ENCODE data around the gene ZNF326. TPM values are rescaled to one million over a fixed set of nuclear protein-coding genes. Genes with fewer than 3 reads are reported as not detected.

ZNF326 gene
- total and polyA plus RNA-seq, 2 of the 8 experiments (the other 6 are each of a cell fraction or from before 2014, with no cell fraction given), result 12.2 to 30.6 TPM

DNA sequence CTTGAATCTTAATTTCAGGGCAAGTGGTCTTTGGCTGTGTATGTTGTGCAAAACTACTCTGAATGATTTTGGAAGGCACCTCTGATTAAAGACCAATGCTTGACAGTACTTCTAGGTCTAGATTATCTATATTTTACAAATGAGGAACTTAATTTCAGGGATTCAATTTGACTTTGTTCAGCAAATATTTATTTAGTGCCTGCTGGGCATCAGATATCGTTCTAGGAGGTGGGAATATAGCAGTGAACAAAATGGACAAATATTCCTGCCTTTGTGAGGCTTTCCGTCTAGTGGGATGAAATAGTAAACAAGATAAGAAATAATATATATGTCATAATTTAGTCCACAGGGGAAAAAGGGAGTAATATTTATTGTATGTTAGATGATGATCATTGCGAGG lies 4.7 kb downstream of the ZNF326 start:
- H3K4me3 ChIP-seq (ENCODE audit: extremely low read depth in 1 of 4, insufficient read depth in 2 of 4, low read depth in 3 of 4, low read length in 4 of 4), result no peak overlapping the region
- H3K23me2 ChIP-seq (ENCODE audit: low read depth, low read length), result no peaks in the 10 kb centered on the region; the same call in 1 of the 2 replicates
- WGBS, 2 experiments (ENCODE audit: extremely low coverage in 1 of 2, insufficient coverage in 1 of 2, insufficient read length in 1 of 2, insufficient replicate concordance in 2 of 2, low coverage in 1 of 2, low lambda C conversion rate in 2 of 2, missing lambda C conversion rate in 1 of 2), result 90 to 100% methylated on average over 1 to 3 of the region's 3 CpGs
- H3K79me1 ChIP-seq (ENCODE audit: low read depth, low read length), result no peaks in the 10 kb centered on the region
- no peak overlapping the region for H3K4ac ChIP-seq (replicated peaks; ENCODE audit: insufficient read length, low read depth, low read length)
- H2BK120ac ChIP-seq (replicated peaks; ENCODE audit: low read depth, low read length), result no peak overlapping the region
- CTCF ChIA-PET (ENCODE audit: partially characterized antibody), result no interaction called here
- H4K20me1 ChIP-seq (replicated peaks in 1 of 2; ENCODE audit: control insufficient read depth in 1 of 2, insufficient read depth in 2 of 2, low read length in 2 of 2), result peaks cover 9 to 16% of the 10 kb centered on the region in 2 experiments
- no peak overlapping the region for H2AK5ac ChIP-seq (ENCODE audit: low read depth, low read length)
- POLR2A ChIA-PET (ENCODE audit: partially characterized antibody), result no interaction called here
- no peak overlapping the region for H3K18ac ChIP-seq (ENCODE audit: extremely low read depth, low read length)
- no peak overlapping the region for H2AFZ ChIP-seq (ENCODE audit: low read length)
- no peak overlapping the region for H2BK15ac ChIP-seq (ENCODE audit: low read length)
- no peak for FAIRE-seq
- H2BK5ac ChIP-seq (ENCODE audit: low read depth, low read length), result no peak overlapping the region
- H2BK20ac ChIP-seq (ENCODE audit: low read length), result no peak overlapping the region
- H4K5ac ChIP-seq (ENCODE audit: insufficient read length, low read depth, low read length), result no peak overlapping the region
- no peak overlapping the region for H3K9ac ChIP-seq (replicated peaks in 1 of 4; ENCODE audit: extremely low read depth in 1 of 4, low read depth in 3 of 4, low read length in 3 of 4)
- H3K9me3 ChIP-seq (ENCODE audit: insufficient read depth in 2 of 2, low read depth in 1 of 2, low read length in 1 of 2), result no peaks in the 10 kb centered on the region
- peaks cover 20 to 94% of the 10 kb centered on the region in 2 experiments for H3K79me2 ChIP-seq (ENCODE audit: control insufficient read depth in 1 of 2, insufficient read depth in 2 of 2, low read length in 2 of 2)
- TF ChIP-seq CTBP2 (IDR thresholded peaks at IDR 0.05; ENCODE audit: borderline replicate concordance, insufficient read depth, insufficient read length, low read length) (no peak), RXRA (IDR thresholded peaks at IDR 0.05; ENCODE audit: insufficient read depth, low read depth, low read length) (no peak), CBX8 (IDR thresholded peaks at IDR 0.05; ENCODE audit: borderline replicate concordance, low read depth, low read length) (no peak), TAF7 (optimal IDR thresholded peaks at IDR 0.05; ENCODE audit: borderline replicate concordance, low read depth, low read length) (no peak), ASH2L (IDR thresholded peaks at IDR 0.05; ENCODE audit: low read length) (no peak), CHD1 (IDR thresholded peaks at IDR 0.05; ENCODE audit: low read depth, low read length) (no peak)
- TF ChIP-seq, protein P1, sequence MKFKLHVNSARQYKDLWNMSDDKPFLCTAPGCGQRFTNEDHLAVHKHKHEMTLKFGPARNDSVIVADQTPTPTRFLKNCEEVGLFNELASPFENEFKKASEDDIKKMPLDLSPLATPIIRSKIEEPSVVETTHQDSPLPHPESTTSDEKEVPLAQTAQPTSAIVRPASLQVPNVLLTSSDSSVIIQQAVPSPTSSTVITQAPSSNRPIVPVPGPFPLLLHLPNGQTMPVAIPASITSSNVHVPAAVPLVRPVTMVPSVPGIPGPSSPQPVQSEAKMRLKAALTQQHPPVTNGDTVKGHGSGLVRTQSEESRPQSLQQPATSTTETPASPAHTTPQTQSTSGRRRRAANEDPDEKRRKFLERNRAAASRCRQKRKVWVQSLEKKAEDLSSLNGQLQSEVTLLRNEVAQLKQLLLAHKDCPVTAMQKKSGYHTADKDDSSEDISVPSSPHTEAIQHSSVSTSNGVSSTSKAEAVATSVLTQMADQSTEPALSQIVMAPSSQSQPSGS (IDR thresholded peaks at IDR 0.05; ENCODE audit: low read length), result no peak
- peaks cover 0 to 12% (median 0%) of the 10 kb centered on the region in 4 experiments; a peak in 1 of 8 replicates for H3K36me3 ChIP-seq (ENCODE audit: control insufficient read depth in 2 of 4, insufficient read depth in 4 of 4, low read length in 3 of 4)
- no peak overlapping the region for H4K91ac ChIP-seq (replicated peaks; ENCODE audit: insufficient read length, low read length)
- peaks cover 0 to 3% (median 1%) of the 10 kb centered on the region in 4 experiments; a peak in 3 of 7 replicates for H3K4me1 ChIP-seq (replicated peaks in 1 of 4; ENCODE audit: control insufficient read depth in 3 of 4, insufficient read depth in 4 of 4, low read length in 3 of 4)
- no peak overlapping the region for H3K23ac ChIP-seq (ENCODE audit: insufficient read length)
- H3K27ac ChIP-seq (ENCODE audit: low read depth, low read length), result no peak overlapping the region
- H3K27me3 ChIP-seq (replicated peaks in 1 of 4; ENCODE audit: control insufficient read depth in 3 of 4, extremely low read depth in 1 of 4, insufficient read depth in 3 of 4, low read length in 3 of 4), result no peaks in the 10 kb centered on the region
- no peak overlapping the region for H4K8ac ChIP-seq (ENCODE audit: extremely low read depth, insufficient read depth, low read length)
- H3K4me2 ChIP-seq (ENCODE audit: insufficient read depth in 1 of 2, low read depth in 2 of 2, low read length in 2 of 2), result no peak overlapping the region
- no peak overlapping the region for H3K14ac ChIP-seq (ENCODE audit: insufficient read length)
- no peak overlapping the region for H3K56ac ChIP-seq (replicated peaks; ENCODE audit: insufficient read length, low read depth, low read length)
- H2BK12ac ChIP-seq (ENCODE audit: low read depth, low read length), result no peak overlapping the region
- no peak for DNase-seq (ENCODE audit: low read depth in 1 of 2, low spot score in 2 of 2)

Measured in H1 (cell line).